Measurements from ENCODE around the gene TTLL11.

Gene TTLL11

GRCh38 chr9:122053064-122053463 is 40.0 kb downstream of the TTLL11 start:
- DNase-seq (ENCODE audit: low read depth), result no peak

GRCh38 chr9:122051351-122052321 is 41.5 kb downstream of the TTLL11 start:
- DNase-seq (ENCODE audit: low read depth), result peak; percentile 44

- no peak for DNase-seq (ENCODE audit: low read depth)
Observed at GRCh38 chr9:122050167-122050566, 42.9 kb downstream of the TTLL11 start.

GRCh38 chr9:122042056-122042455 is 51.1 kb downstream of the TTLL11 start:
- no peak for DNase-seq (ENCODE audit: low read depth)

GRCh38 chr9:122040561-122041242 is 52.4 kb downstream of the TTLL11 start:
- no peak for DNase-seq (ENCODE audit: low read depth)

GRCh38 chr9:122039234-122039633 is 53.9 kb downstream of the TTLL11 start:
- no peak for DNase-seq (ENCODE audit: low read depth)

GRCh38 chr9:122036988-122037387 is 56.1 kb downstream of the TTLL11 start:
- no peak for DNase-seq (ENCODE audit: low read depth)

GRCh38 chr9:122036408-122036807 is 56.7 kb downstream of the TTLL11 start:
- DNase-seq (ENCODE audit: low read depth), result no peak

GRCh38 chr9:122033775-122034373 is 59.2 kb downstream of the TTLL11 start:
- no peak for DNase-seq (ENCODE audit: low read depth)

- no peak for DNase-seq (ENCODE audit: low read depth)
Observed at GRCh38 chr9:122032346-122032745, 60.8 kb downstream of the TTLL11 start.

GRCh38 chr9:122031776-122032175 is 61.3 kb downstream of the TTLL11 start:
- no peak for DNase-seq (ENCODE audit: low read depth)

GRCh38 chr9:122031157-122031556 is 62.0 kb downstream of the TTLL11 start:
- DNase-seq (ENCODE audit: low read depth), result no peak

GRCh38 chr9:122030357-122030756 is 62.8 kb downstream of the TTLL11 start:
- no peak for DNase-seq (ENCODE audit: low read depth)

- DNase-seq (ENCODE audit: low read depth), result no peak
Observed at GRCh38 chr9:122029898-122030297, 63.2 kb downstream of the TTLL11 start.

GRCh38 chr9:122028089-122028488 is 65.0 kb downstream of the TTLL11 start:
- DNase-seq (ENCODE audit: low read depth), result no peak

- no peak for DNase-seq (ENCODE audit: low read depth)
Observed at GRCh38 chr9:122020398-122020797, 72.7 kb downstream of the TTLL11 start.

GRCh38 chr9:122016744-122017143 is 76.4 kb downstream of the TTLL11 start:
- no peak for DNase-seq (ENCODE audit: low read depth)

- DNase-seq (ENCODE audit: low read depth), result no peak
Observed at GRCh38 chr9:122016309-122016708, 76.8 kb downstream of the TTLL11 start.

- DNase-seq (ENCODE audit: low read depth), result no peak
Observed at GRCh38 chr9:122015170-122015821, 77.8 kb downstream of the TTLL11 start.

- no peak for DNase-seq (ENCODE audit: low read depth)
Observed at GRCh38 chr9:122011818-122012498, 81.2 kb downstream of the TTLL11 start.

- no peak for DNase-seq (ENCODE audit: low read depth)
Observed at GRCh38 chr9:122008559-122008958, 84.5 kb downstream of the TTLL11 start.

- no peak for DNase-seq (ENCODE audit: low read depth)
Observed at GRCh38 chr9:122007837-122008236, 85.3 kb downstream of the TTLL11 start.

Data from stimulated activated CD8-positive, alpha-beta memory T cell treated with anti-CD3 and anti-CD28 coated beads, Interleukin-4, amount 100 ng/mL, for 24 hours (primary cell).